HepG2 (cell line): ENCODE results near the gene MEIS3. TPM values are rescaled to one million over a fixed set of nuclear protein-coding genes. Genes with fewer than 3 reads are reported as not detected.
A peak's percentile ranks its signal among the peaks of the same experiment; 100 is the strongest.

ENCODE experiments used
- AHR ChIP-seq: IDR thresholded peaks from 2 replicates; pipeline ENCODE4 v1.6.1; 2018; ENCODE audit warnings: missing genetic modification reagents, missing compliant biosample characterization
- ATF7-NPFF ChIP-seq: sonication (generic); formaldehyde crosslinking; IDR thresholded peaks from 2 replicates; pipeline ENCODE4 v1.8.1; 2023; ENCODE audit warnings: mild to moderate bottlenecking, low read depth, missing genetic modification reagents, moderate library complexity
- CENPT ChIP-seq: sonication (generic); formaldehyde crosslinking; IDR thresholded peaks from 2 replicates; pipeline ENCODE4 v1.8.0; 2022; ENCODE audit warnings: low read depth, mild to moderate bottlenecking, moderate library complexity, missing genetic modification reagents
- ELF3 ChIP-seq: IDR thresholded peaks from 2 replicates; pipeline ENCODE4 v1.6.1; 2016; ENCODE audit warnings: missing genetic modification reagents, missing compliant biosample characterization
- ESRRA ChIP-seq: sonication (generic); formaldehyde crosslinking; IDR thresholded peaks from 2 replicates; pipeline ENCODE4 v1.5.1; 2020; ENCODE audit warnings: mild to moderate bottlenecking, low read depth, missing genetic modification reagents
- ETV5 ChIP-seq: IDR thresholded peaks from 2 replicates; pipeline ENCODE4 v1.6.1; 2018; ENCODE audit warnings: missing biosample characterization, missing genetic modification reagents, inconsistent platforms, borderline replicate concordance
- EZH2 ChIP-seq: conservative IDR thresholded peaks from 2 replicates; pipeline ENCODE4 v1.6.1; 2012; ENCODE audit warnings: mild to moderate bottlenecking, low read depth, low read length, moderate library complexity
- FOSL1 ChIP-seq: sonication (generic); formaldehyde crosslinking; IDR thresholded peaks from 2 replicates; pipeline ENCODE4 v1.9.0; 2021; ENCODE audit warnings: missing genetic modification reagents, borderline replicate concordance
- FOXC1 ChIP-seq: sonication (generic); formaldehyde crosslinking; IDR thresholded peaks from 2 replicates; pipeline ENCODE4 v1.8.0; 2022; ENCODE audit warnings: mild to moderate bottlenecking, missing genetic modification reagents, borderline replicate concordance
- FOXK1 ChIP-seq: sonication (generic); formaldehyde crosslinking; IDR thresholded peaks from 2 replicates; pipeline ENCODE4 v1.4.0; 2020; ENCODE audit warnings: low read depth, missing genetic modification reagents, borderline replicate concordance
- GABPB1 ChIP-seq: IDR thresholded peaks from 2 replicates; pipeline ENCODE4 v1.6.1; 2016; ENCODE audit warnings: mild to moderate bottlenecking, missing genetic modification reagents, moderate library complexity, missing compliant biosample characterization
- ISL2 ChIP-seq: sonication (generic); formaldehyde crosslinking; IDR thresholded peaks from 2 replicates; pipeline ENCODE4 v1.5.0; 2020; ENCODE audit warnings: missing genetic modification reagents
- MTA1 ChIP-seq: sonication (generic); formaldehyde crosslinking; IDR thresholded peaks from 2 replicates; pipeline ENCODE4 v1.4.0; 2020; ENCODE audit warnings: missing genetic modification reagents, mild to moderate bottlenecking, borderline replicate concordance
- NCOA2 ChIP-seq: sonication (generic); formaldehyde crosslinking; IDR thresholded peaks from 2 replicates; pipeline ENCODE4 v1.8.0; 2022; ENCODE audit warnings: inconsistent platforms
- NCOR1 ChIP-seq: fragments of 200-600 bp; sonication (generic); IDR thresholded peaks from 2 replicates; pipeline ENCODE4 v1.7.0; 2017; ENCODE audit warnings: antibody characterized with exemption, low read length, borderline replicate concordance
- NFATC3 ChIP-seq: sonication (generic); formaldehyde crosslinking; IDR thresholded peaks from 2 replicates; pipeline ENCODE4 v1.5.1; 2020; ENCODE audit warnings: mild to moderate bottlenecking, missing genetic modification reagents
- NFKB2 ChIP-seq: sonication (generic); formaldehyde crosslinking; IDR thresholded peaks from 2 replicates; pipeline ENCODE4 v1.4.0; 2020; ENCODE audit warnings: missing genetic modification reagents, borderline replicate concordance
- NONO ChIP-seq, 2 experiments: fragments of 450-650 bp in 1 of 2; sonication (generic) in 1 of 2; formaldehyde crosslinking in 1 of 2; IDR thresholded peaks in 1 of 2; conservative IDR thresholded peaks in 1 of 2; 2 replicates each; pipeline versions ENCODE4 v1.6.1 to v1.8.0; 2017 to 2022; ENCODE audit warnings: mild to moderate bottlenecking in 1 of 2, missing genetic modification reagents in 1 of 2, moderate library complexity in 1 of 2
- NR2C2 ChIP-seq: sonication (generic); formaldehyde crosslinking; IDR thresholded peaks from 2 replicates; pipeline ENCODE4 v1.4.0; 2020; ENCODE audit warnings: missing genetic modification reagents, mild to moderate bottlenecking, moderate library complexity, borderline replicate concordance
- PAXIP1 ChIP-seq: sonication (generic); formaldehyde crosslinking; conservative IDR thresholded peaks from 2 replicates; pipeline ENCODE4 v1.4.0; 2020; ENCODE audit warnings: mild to moderate bottlenecking, missing genetic modification reagents, moderate library complexity
- RXRA ChIP-seq: sonication (generic); formaldehyde crosslinking; IDR thresholded peaks from 2 replicates; pipeline ENCODE4 v1.5.1; 2020; ENCODE audit warnings: missing genetic modification reagents
- SALL1 ChIP-seq: sonication (generic); formaldehyde crosslinking; IDR thresholded peaks from 2 replicates; pipeline ENCODE4 v1.8.0; 2022; ENCODE audit warnings: mild to moderate bottlenecking, missing genetic modification reagents
- SOX6 ChIP-seq, 2 experiments: fragments of 450-650 bp in 1 of 2; sonication (generic) in 1 of 2; formaldehyde crosslinking in 1 of 2; IDR thresholded peaks; 2 replicates each; pipeline versions ENCODE4 v1.4.0 to v1.6.1; 2017 to 2020; ENCODE audit warnings: antibody characterized with exemption in 1 of 2, mild to moderate bottlenecking in 1 of 2, missing genetic modification reagents in 1 of 2
- ZBTB20 ChIP-seq: sonication (generic); formaldehyde crosslinking; IDR thresholded peaks from 2 replicates; pipeline ENCODE4 v1.8.1; 2023; ENCODE audit warnings: missing genetic modification reagents, low read depth, mild to moderate bottlenecking, borderline replicate concordance
- ZC3H13 ChIP-seq: sonication (generic); formaldehyde crosslinking; IDR thresholded peaks from 2 replicates; pipeline ENCODE4 v1.8.1; 2023; ENCODE audit warnings: mild to moderate bottlenecking, missing genetic modification reagents, moderate library complexity
- ZNF124 ChIP-seq: sonication (generic); formaldehyde crosslinking; IDR thresholded peaks from 2 replicates; pipeline ENCODE4 v1.4.0; 2020; ENCODE audit warnings: missing genetic modification reagents
- ZNF138 ChIP-seq: sonication (generic); formaldehyde crosslinking; IDR thresholded peaks from 2 replicates; pipeline ENCODE4 v1.5.0; 2020; ENCODE audit warnings: mild to moderate bottlenecking, low read depth, missing genetic modification reagents
- ZNF605 ChIP-seq: sonication (generic); formaldehyde crosslinking; IDR thresholded peaks from 2 replicates; pipeline ENCODE4 v1.8.0; 2022; ENCODE audit warnings: mild to moderate bottlenecking, missing genetic modification reagents
- ZNF766 ChIP-seq: sonication (generic); formaldehyde crosslinking; IDR thresholded peaks from 2 replicates; pipeline ENCODE4 v1.5.0; 2020; ENCODE audit warnings: missing genetic modification reagents, borderline replicate concordance
- polyA plus RNA-seq, 8 experiments: library from polyadenylated mRNA; depleted of rRNA in 3 of 8; stranded (reverse) in 7 of 8; unstranded in 1 of 8; fragments of >200 nt; fragmentation: Illumina TruSeq in 4 of 8; extraction: Trizol in 4 of 8; gene quantifications; 2 replicates each; pipeline versions ENCODE4 v1.2.1 to v1.2.3, GENCODE V29; 2011 to 2016; ENCODE audit warnings: low read depth in 4 of 8, missing spikeins in 1 of 8, mixed read lengths in 1 of 8; ENCODE audit not compliant: insufficient read depth in 1 of 8
- total RNA-seq, 5 experiments: library from RNA; depleted of rRNA; stranded (reverse); fragments of >200 nt; fragmentation: Illumina TruSeq; extraction: Trizol; gene quantifications; 2 replicates each; pipeline ENCODE4 v1.2.3, GENCODE V29; 2016; ENCODE audit warnings: low read depth in 1 of 5

MEIS3 gene
- total and polyA plus RNA-seq, 2 of the 13 experiments (the other 11 are each of a cell fraction or from before 2014, with no cell fraction given) = 0.09 to 0.70 TPM

GRCh38 chr19:47353307-47353712 is 66.0 kb downstream of the MEIS3 start (continued):
- TF ChIP-seq PAXIP1 (CRISPR knock-in tag) (peak; percentile 80), NCOA2 (CRISPR knock-in tag) (peak; percentile 55), ZNF124 (CRISPR knock-in tag) (no peak), MTA1 (peak; percentile 71; the same call in 1 of the 2 replicates), ZNF605 (0 out of 2 replicates have a peak, but pooled peaks have one; percentile 66), EZH2 (no peak), RXRA (CRISPR knock-in tag) (peak; percentile 73), SALL1 (CRISPR knock-in tag) (peak; percentile 81), NFKB2 (CRISPR knock-in tag) (peak; percentile 60; the same call in 1 of the 2 replicates), ISL2 (peak; percentile 51; the same call in 1 of the 2 replicates), ATF7-NPFF (peak; percentile 64; the same call in 1 of the 2 replicates), ELF3 (CRISPR knock-in tag) (peak; percentile 47; the same call in 1 of the 2 replicates), GABPB1 (CRISPR knock-in tag) (peak; percentile 76; the same call in 1 of the 2 replicates), FOXC1 (peak; percentile 41; the same call in 1 of the 2 replicates), ESRRA (0 out of 2 replicates have a peak, but pooled peaks have one; percentile 32), NFATC3 (CRISPR knock-in tag) (no peak), FOSL1 (CRISPR knock-in tag) (no peak), NCOR1 (peak; percentile 42; the same call in 1 of the 2 replicates), ZNF138 (CRISPR knock-in tag) (no peak), FOXK1 (CRISPR knock-in tag) (peak; percentile 31; the same call in 1 of the 2 replicates), ZNF766 (CRISPR knock-in tag) (no peak), ZC3H13 (CRISPR knock-in tag) (peak; percentile 98), ZBTB20 (peak; percentile 55; the same call in 1 of the 2 replicates), NONO (IDR thresholded peaks at IDR 0.05) (no peak), NONO (CRISPR knock-in tag; conservative IDR thresholded peaks at IDR 0.05) (peak; percentile 89), NR2C2 (CRISPR knock-in tag) (no peak), CENPT (CRISPR knock-in tag) (no peak), SOX6 (IDR thresholded peaks at IDR 0.05) (no peak), SOX6 (CRISPR knock-in tag; IDR thresholded peaks at IDR 0.05) (peak; percentile 59), AHR (CRISPR knock-in tag) (0 out of 2 replicates have a peak, but pooled peaks have one; percentile 49), ETV5 (CRISPR knock-in tag) (peak; percentile 67; the same call in 1 of the 2 replicates)
